DOHH2 (cell line): Measurements from ENCODE around the gene FSTL4.

Experiments
- CTCF ChIP-seq: fragments of 200-600 bp; sonication (generic); IDR thresholded peaks from one replicate; pipeline ENCODE4 v1.5.1; 2014; ENCODE audit warnings: antibody characterized with exemption, mild to moderate bottlenecking, low read depth, low read length; ENCODE audit not compliant: poor library complexity, severe bottlenecking
- EZH2phosphoT487 ChIP-seq: fragments of 200-600 bp; sonication (generic); IDR thresholded peaks from 2 replicates; pipeline ENCODE4 v1.6.1; 2017; ENCODE audit warnings: borderline replicate concordance, mild to moderate bottlenecking, antibody characterized with exemption, low read length, moderate library complexity, mixed read lengths

- TF ChIP-seq CTCF = no peak
- TF ChIP-seq EZH2phosphoT487 = no peak
Observed at GRCh38 chr5:133611357-133612248, 738 bp downstream of the FSTL4 start.
